ENCODE data around the gene TIMM50.

TIMM50 gene

DNA sequence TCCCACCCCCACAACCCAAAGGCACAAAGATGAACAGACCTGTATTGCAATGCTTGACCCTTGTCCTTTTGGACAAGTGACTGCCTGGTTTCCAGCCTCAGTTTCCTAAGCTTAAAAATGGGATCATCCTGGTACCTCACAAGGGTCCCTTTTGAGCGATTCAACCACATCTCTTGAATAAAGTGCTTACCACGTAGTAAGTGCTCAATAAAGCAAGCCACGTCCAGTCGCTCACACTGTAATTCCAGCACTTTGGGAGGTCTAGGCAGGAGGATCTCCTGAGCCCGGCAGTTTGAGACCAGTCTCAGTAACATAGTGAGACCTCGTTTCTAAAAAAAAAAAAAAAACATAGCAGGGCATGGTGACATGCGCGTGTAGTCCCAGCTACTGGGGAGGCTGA lies 19.3 kb downstream of the TIMM50 start:
- no peak for DNase-seq (ENCODE audit: low spot score)
- no peak for FAIRE-seq

DNA sequence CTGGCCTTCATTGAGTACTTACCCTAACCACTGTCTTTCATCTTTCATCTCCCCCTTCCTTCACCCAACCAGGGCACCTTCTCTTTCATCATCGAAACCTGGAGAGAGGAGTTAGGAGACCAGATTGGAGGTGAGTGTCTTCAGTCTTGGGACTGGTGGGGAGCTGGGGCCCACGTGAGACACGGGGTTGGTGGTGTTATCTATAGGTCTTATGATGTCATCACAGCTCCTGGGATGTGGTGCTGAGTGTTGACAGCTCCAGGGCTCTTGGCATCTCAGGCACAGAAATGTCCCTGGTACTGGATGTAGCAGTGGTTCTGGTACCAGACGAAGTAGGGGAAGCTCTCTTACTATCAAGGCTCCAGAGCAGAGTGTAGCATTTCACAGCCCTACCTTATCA lies 19.9 kb downstream of the TIMM50 start:
- no peak for DNase-seq (ENCODE audit: low spot score)
- no peak for FAIRE-seq

DNA sequence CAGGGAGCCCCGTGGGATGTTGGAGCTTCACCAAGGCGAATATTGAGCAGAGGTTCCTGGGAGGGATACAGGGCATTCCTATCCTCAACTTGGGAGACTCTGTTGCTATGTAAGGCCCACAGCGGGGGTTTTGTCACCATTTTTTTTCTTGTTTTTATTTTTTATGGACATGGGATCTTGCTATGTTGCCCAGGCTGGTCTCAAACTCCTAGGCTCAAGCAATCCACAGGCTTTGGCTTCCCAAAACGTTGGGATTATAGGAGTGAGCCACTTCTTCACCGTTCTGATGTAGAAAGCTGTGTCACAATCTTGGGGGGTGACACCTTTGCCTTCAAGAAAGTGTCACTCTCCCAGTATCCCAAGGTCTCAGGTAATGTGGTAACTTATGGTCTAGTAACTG lies 20.7 kb downstream of the TIMM50 start:
- FAIRE-seq (no peak), DNase-seq (ENCODE audit: low spot score) (no peak)

DNA sequence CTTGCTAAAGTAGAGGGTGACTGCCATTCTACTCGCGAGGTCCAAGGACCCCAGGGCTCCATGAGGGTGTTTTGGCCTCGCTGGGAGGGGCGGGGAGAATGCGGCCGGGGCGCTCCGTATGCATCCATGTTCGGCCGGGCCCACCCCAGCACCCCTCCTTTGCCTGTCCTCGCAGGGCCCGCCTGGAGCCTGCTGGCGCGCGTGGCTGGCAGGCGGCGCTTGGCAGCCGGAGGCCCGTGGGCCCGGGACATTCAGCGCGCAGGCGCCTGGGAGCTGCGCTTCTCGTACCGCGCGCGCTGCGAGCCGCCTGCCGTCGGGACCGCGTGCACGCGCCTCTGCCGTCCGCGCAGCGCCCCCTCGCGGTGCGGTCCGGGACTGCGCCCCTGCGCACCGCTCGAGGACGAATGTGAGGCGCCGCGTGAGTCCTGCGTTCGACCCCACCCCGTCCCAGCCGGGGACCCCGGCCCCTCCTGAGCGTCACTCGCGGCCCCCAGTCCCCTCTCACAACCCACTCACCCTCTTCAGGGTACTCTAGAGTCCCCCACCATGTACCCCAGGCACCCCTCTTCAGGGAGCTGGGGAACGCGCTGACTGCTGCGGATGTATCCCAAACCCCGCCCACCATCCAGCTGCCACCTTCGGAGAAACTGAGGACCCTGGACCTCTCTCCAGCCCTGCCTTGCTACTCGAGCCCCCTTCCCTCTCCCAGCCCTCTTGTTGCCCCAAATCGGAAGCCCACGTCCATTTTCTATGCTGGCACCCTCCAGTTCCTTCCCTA lies 22.2 kb downstream of the TIMM50 start:
- no peak for FAIRE-seq
- DNase-seq (ENCODE audit: low spot score): peak; percentile 83

DNA sequence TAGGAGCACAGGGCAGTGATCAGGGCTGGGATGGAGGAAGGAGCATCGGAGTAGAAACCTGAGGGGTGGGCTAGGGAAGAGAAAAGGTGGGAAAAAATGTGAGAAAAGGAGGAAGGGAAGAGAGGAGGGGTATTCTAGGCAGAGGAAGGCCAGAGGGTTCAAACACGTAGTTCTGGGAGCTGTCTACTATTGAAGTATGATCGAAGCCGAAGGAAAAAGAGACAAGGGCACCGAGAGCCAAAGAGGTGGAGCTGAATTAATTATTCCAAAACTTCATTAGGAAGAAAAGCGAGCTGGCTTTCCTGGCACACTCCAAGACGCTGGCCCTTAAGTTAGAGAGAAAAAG lies 25.9 kb downstream of the TIMM50 start:
- DNase-seq (ENCODE audit: low spot score) (no peak), FAIRE-seq (no peak)

DNA sequence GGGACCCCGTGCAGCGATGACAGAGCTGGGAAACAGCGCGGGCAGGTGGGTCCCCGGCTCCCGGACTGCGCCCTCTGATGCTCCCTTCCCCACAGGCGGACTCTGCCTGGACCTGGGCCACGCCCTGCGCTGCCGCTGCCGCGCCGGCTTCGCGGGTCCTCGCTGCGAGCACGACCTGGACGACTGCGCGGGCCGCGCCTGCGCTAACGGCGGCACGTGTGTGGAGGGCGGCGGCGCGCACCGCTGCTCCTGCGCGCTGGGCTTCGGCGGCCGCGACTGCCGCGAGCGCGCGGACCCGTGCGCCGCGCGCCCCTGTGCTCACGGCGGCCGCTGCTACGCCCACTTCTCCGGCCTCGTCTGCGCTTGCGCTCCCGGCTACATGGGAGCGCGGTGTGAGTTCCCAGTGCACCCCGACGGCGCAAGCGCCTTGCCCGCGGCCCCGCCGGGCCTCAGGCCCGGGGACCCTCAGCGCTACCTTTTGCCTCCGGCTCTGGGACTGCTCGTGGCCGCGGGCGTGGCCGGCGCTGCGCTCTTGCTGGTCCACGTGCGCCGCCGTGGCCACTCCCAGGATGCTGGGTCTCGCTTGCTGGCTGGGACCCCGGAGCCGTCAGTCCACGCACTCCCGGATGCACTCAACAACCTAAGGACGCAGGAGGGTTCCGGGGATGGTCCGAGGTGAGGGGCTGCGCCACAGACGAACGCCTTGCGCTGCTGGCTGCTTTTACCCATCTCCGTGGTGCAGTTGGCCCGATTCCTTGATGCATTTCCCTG lies 26.5 kb downstream of the TIMM50 start:
- FAIRE-seq (peak; percentile 97), DNase-seq (ENCODE audit: low spot score) (peak; percentile 94)

DNA sequence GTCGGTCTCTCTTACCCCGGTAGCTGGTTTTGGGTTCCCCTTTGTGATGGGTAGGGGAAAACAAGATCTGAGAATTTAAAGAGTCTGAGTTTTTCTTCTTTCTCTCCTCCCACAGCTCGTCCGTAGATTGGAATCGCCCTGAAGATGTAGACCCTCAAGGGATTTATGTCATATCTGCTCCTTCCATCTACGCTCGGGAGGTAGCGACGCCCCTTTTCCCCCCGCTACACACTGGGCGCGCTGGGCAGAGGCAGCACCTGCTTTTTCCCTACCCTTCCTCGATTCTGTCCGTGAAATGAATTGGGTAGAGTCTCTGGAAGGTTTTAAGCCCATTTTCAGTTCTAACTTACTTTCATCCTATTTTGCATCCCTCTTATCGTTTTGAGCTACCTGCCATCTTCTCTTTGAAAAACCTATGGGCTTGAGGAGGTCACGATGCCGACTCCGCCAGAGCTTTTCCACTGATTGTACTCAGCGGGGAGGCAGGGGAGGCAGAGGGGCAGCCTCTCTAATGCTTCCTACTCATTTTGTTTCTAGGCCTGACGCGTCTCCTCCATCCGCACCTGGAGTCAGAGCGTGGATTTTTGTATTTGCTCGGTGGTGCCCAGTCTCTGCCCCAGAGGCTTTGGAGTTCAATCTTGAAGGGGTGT lies 27.2 kb downstream of the TIMM50 start:
- DNase-seq (ENCODE audit: low spot score) (no peak), FAIRE-seq (no peak)

DNA sequence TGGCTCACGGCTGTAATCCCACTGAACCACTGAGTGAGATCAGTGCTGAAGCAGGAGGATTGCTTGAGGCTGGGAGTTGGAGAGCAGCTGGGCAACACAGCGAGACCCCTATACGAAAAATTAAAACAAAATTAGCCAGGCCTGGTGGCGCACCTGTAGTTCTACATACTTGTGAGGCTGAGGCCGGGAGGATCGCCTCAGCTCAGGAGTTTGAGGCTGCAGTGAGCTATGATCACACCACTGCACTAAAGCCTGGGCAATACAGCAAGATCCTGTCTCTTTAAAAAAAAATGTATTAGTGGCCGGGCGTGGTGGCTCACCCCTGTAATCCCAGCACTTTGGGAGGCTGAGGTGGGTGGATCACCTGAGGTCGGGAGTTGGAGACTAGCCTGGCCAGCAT lies 28.0 kb downstream of the TIMM50 start:
- no peak for FAIRE-seq
- DNase-seq (ENCODE audit: low spot score): no peak

DNA sequence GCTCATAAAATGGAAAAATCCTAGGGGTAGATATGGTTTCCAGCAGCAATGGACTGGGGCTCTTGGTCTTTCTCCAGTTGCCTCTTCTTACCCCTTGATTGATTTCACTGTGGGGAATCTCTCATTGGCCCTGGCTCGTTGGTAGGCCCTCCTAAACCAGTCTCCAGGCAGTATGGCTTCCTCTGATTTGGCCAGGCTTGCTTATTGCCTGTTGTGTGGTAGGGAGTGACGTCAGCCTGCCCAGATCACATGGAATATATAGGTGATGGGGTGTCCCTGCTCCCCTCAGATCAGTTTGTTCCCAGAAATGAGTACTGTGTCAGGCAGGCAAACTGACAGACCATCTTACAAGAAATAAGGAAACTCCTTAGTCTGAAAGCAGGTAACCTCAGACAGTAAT lies 28.6 kb downstream of the TIMM50 start:
- FAIRE-seq (peak; percentile 13), DNase-seq (ENCODE audit: low spot score) (no peak)

DNA sequence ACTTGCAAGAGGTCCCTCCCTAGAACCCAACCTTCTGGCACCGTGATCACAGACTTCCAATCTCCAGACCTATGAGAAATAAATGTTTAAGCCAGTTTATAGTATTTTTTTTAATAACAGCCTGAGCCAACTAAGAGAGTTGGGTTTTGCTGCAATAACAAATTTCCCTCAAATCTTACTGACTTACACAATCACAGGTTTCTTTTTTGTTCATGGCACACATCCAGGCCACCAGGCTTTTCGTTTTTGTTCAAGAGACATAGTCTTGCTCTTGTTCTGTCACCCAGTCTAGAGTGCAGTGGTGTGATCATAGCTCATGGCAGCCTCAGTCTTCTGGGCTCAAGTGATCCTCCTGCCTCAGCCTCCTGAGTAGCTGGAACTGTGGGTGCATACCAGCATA lies 32.4 kb downstream of the TIMM50 start:
- FAIRE-seq (no peak), DNase-seq (ENCODE audit: low spot score) (no peak)

DNA sequence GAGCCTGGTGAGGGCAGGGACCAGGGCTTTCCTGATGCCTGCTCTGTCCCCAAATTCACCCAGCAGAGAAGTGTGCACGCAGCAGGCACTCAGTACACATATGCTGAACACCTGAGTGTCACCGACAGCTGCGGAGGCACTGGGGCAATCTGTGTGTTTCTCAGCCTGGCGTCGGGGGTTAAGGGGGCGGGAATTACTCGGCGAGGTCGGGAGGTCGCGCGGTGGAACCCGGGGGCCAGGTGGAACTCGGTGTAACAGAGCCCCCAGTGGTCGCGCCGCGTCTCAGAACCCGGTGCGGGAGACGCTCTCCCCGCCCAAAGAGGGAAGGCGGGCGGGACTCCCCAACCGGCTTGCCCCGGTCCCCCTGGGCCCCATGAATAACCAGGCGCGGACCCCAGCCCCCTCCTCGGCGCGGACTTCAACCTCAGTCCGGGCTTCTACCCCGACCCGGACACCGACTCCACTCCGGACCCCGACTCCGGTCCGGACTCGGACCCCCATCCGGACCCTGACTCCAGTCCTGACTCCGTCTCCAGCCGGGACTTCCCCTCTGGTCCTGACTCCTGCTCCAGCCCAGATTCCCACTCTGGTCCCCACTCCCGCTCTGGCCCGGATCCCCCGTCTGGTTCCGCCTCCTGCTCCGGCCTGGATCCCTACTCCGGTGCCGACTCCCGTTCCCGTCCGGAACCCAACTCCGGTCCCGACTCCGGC lies 34.4 kb downstream of the TIMM50 start, which contains the start of gene SELENOV:
SELENOV (plus strand) TSS at position 300 of the 711 bp plus-strand sequence; CDS start at position 374, 74 bp downstream.
- no peak for FAIRE-seq
- DNase-seq (ENCODE audit: low spot score): no peak

DNA sequence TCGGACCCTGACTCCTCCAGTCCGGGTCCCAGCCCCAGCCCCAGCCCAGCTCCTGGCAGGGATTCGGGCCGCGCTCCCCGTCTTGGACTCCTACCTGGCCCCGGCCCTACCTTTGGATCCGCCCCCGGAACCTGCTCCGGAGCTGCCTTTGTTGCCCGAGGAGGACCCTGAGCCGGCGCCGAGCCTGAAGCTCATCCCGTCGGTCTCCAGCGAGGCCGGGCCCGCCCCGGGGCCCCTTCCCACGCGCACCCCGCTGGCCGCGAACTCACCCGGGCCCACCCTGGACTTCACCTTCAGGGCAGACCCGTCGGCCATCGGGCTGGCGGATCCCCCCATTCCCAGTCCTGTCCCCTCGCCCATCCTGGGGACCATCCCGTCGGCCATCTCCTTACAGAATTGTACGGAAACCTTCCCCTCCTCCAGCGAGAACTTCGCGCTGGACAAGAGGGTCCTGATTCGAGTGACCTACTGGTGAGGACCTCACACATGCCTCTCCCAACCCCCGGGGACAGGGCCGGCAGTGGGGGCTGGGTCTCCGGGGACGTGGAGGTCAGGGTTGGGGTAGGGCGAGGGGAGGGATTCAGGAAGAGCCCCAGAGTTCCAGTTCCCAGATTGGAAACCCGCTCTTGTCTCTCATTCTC lies 35.0 kb downstream of the TIMM50 start:
- FAIRE-seq (no peak), DNase-seq (ENCODE audit: low spot score) (no peak)

DNA sequence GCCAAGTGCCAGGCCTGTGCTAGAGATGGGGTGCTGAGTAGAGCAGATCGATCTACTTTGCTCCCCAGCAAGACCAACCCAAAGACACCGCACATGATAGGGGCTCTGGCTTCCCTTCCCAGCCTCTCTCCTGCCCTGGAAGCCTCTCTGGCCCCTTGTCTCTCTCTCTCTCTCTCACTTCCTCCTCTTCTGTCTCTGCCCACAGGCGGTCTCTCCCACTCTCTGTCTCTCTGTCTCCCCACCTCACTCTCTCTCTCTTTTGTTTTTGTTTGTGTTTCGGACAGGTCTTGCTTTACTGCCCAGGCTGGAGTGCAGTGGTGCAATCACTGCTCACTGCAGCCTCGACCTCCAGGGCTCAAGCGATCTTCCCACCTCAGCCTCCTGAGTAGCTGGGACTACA lies 35.6 kb downstream of the TIMM50 start:
- FAIRE-seq: no peak
- DNase-seq (ENCODE audit: low spot score): no peak

DNA sequence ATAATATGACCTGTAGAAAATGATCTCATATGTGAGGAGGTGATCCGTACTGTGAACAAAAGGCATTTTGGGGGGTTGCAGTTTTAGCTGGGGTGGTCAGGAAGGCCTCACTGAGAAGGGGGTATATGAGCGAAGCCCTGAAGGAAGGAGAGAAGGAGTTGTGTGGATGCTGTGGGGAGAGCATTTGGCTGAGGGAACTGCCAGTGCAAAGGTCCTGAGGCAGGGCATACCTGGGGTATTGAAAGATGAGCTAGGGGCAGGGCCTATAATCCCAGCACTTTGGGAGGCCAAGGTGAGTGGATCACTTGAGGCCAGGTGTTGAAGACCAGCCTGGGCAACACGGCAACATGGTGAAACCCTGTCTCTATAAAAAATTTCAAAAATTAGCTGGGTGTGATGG lies 36.8 kb downstream of the TIMM50 start:
- FAIRE-seq (no peak), DNase-seq (ENCODE audit: low spot score) (no peak)

DNA sequence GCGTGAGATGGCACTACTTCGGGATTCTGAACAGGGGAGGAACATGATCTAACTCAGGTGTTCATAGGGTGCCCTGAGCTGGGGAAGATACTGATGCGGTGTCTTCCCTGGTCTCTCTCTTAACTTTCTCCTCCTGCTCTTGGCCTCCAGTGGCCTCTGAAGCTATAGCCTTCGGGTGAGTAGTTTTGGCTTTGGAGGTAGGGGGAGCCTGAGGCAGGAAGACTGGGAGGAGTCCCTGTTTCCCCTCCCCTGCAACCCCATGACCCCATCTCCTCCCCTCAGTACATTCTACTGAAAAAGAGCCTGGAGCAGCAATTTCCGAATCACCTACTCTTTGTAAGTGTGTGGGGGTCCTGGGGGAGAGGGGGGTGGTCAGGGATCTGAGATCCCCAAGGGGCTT lies 37.8 kb downstream of the TIMM50 start:
- DNase-seq (ENCODE audit: low spot score): no peak
- FAIRE-seq: no peak

DNA sequence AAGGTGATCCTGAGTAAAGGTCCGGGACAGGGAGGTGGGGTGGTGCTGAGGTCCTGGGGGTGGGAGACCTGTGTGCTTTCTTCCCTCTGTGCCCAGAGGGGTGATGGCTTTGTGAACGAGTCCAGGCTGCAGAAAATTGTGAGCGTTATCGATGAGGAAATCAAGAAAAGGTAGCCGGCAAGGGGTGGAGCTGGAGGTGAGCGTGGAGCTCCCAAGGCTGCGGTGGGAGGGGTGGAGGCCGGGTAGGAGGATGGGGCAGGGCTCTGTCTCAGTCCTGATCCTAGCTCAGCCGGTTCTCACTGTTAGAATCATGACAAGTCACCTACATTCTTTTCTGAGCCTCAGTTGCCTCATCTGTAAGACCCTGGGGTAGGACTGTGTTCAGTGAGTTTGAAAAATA lies 38.3 kb downstream of the TIMM50 start:
- no peak for FAIRE-seq
- no peak for DNase-seq (ENCODE audit: low spot score)

DNA sequence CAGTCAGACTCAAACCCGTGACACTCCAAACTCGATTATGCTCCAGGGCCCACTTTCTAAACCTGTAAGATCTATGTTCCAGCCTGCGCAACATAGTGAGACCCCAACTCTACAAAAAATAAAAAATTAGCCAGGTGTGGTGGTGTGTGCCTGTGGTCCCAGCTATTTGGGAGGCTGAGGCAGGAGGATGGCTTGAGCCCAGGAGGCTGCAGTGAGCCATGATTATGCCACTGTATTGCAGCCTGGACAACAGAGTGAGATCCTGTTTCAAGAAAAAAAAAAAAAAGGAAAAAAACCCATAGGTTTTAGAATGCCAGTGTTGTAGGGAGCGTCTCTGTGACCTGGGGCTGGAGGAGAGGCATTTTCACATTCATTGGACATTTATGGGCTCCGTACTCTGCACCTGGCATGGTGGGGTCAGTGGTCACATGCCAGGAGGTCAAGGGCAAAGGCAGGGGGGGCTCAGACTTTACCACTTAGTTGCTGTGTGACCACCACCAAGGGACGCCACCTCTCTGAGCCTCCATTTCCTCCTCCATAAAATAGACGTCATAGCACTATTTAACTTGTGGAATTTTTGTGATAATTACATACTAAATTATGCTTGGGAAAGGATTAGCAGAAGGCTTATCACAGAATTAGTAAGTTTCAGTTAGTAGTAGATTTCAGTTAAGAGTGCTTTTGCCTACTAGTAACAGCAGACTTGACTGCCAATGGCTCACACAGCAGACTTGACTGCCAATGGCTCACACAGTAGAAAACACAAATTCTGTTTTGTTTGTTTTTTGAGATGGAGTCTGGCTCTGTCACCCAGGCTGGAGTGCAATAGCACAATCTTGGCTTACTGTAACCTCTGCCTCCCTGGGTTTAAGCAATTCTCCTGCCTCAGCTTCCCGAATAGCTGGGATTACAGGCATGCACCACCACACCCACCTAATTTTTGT lies 40.2 kb downstream of the TIMM50 start:
- no peak for FAIRE-seq
- no peak for DNase-seq (ENCODE audit: low spot score)

DNA sequence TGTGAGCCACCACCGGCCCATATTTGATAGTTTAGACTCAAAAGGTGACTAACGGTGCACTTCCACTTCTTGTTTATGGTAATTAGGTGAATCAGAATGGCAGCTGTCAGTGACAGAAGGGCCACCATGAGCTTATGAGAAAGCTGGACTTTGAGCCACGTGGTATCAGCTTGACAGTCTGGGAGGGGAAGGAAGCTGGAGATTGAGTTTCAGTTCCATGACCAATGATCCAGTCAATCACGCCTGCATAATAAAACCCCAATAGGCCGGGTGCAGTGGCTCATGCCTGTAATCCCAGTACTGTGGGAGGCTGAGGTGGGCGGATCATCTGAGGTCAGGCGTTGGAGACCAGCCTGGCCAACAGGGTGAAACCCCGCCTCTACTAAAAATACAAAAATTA lies 43.9 kb downstream of the TIMM50 start:
- FAIRE-seq: no peak
- DNase-seq (ENCODE audit: low spot score): no peak

DNA sequence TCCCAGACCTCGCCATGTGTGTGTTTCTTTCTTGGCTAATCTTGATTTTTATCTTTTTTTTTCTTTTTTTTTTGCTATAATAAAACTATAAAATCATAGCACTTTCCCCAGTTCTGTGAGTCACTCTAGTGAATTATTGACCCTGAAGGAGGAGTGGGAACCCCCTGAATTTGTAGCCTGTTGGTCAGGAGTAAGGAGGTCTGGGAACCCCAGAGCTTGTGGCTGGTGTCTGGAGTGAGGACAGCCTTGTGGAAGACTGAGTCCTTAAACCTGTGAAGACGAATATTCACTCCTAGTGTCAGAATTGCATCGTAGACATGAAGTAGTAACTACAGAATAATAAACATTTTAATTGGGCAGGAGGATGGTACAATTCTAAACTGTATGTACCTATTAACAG lies 44.6 kb downstream of the TIMM50 start:
- FAIRE-seq (no peak), DNase-seq (ENCODE audit: low spot score) (no peak)

DNA sequence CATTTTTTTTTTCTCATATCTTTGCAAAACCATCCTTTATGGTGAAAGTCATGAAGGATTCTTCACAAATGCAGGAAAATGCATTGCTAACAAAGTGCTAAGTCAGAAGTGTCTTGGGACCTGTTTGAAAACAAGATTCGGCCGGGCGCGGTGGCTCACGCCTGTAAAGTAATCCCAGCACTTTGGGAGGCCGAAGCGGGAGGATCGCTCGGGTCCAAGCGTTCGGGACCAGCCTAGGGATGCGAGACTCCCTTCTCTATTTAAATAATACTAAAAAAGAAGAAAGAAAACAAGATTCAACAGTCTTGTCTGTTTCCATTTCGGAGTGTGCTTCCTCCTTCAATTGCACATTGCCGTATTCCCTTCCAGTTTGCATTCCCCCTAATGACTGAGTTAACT lies 51.2 kb downstream of the TIMM50 start:
- FAIRE-seq: no peak
- no peak for DNase-seq (ENCODE audit: low spot score)
